ENCODE data around the gene MOSPD2. TPM values are rescaled to one million over a fixed set of nuclear protein-coding genes. Genes with fewer than 3 reads are reported as not detected.

Gene MOSPD2
- total and polyA plus RNA-seq, 2 of the 4 experiments (the other 2 are of a cell fraction) = 14.1 to 22.2 TPM

DNA sequence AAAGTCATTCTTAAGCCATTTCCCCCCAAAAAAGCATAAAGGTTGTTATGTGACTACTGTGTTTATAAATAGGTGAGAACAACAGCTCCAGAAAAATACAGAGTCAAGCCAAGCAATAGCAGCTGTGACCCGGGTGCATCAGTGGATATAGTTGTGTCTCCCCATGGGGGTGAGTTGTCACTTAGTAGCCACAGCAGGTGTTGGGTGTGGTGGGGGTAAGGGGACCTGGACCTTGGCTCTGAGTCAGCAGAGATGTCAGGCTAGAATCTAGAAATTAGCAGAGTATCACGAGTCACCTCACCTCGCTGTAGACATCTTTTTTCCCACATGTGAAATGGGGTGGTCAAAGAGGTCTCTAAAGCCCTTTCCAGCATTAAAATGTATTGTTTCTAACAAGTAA, 42.4 kb downstream of the MOSPD2 start:
- Histone ChIP-seq H3K36me3 (ENCODE audit: control insufficient read depth, insufficient read depth, low read length) (peaks cover 9% of the 10 kb centered on the region), H3K4me3 (ENCODE audit: insufficient read depth, low read depth, low read length) (no peak overlapping the region), H3K79me1 (ENCODE audit: low read depth in 1 of 2, low read length in 2 of 2) (peaks cover 5 to 7% of the 10 kb centered on the region in 2 experiments; a peak in 2 of 4 replicates), H3K23ac (ENCODE audit: low read depth, low read length) (no peak overlapping the region), H3K9me1 (ENCODE audit: insufficient read depth, low read length) (no peaks in the 10 kb centered on the region), H3K4ac (ENCODE audit: low read depth, low read length) (peak overlapping the region; percentile 42), H3K4me2 (ENCODE audit: low read depth, low read length) (peak overlapping the region; percentile 2; the same call in 1 of the 2 replicates), H2BK15ac (ENCODE audit: low read depth, low read length) (peak overlapping the region; percentile 15; the same call in 1 of the 3 replicates), H3K14ac (replicated peaks; ENCODE audit: low read depth, low read length) (no peak overlapping the region), H2BK20ac (ENCODE audit: low read depth, low read length) (peak overlapping the region; percentile 19; the same call in 1 of the 2 replicates), H2AK9ac (replicated peaks; ENCODE audit: low read depth, low read length, poor library complexity) (peak overlapping the region; percentile 4), H4K20me1 (ENCODE audit: insufficient read depth, low read length) (no peaks in the 10 kb centered on the region), H3K9me3 (ENCODE audit: control insufficient read depth, insufficient read depth, low read length) (no peaks in the 10 kb centered on the region), H4K91ac (ENCODE audit: insufficient read depth, low read depth, low read length) (peak overlapping the region; percentile 81), H2AK5ac (ENCODE audit: low read depth, low read length) (peak overlapping the region; percentile 48), H4K5ac (ENCODE audit: low read depth, low read length) (peak overlapping the region; percentile 80; the same call in 1 of the 2 replicates), H2BK5ac (ENCODE audit: low read depth, low read length, poor library complexity, severe bottlenecking) (peak overlapping the region; percentile 64), H4K8ac (ENCODE audit: low read depth in 2 of 2, low read length in 2 of 2) (peak overlapping the region in 1 of 2 experiments; percentile 47; a peak in 3 of 4 replicates), H3K18ac (ENCODE audit: low read depth, low read length) (peak overlapping the region; percentile 80; the same call in 1 of the 2 replicates), H3K27ac (ENCODE audit: insufficient read depth, low read length) (peak overlapping the region; percentile 75), H3K9ac (ENCODE audit: low read depth, low read length) (peak overlapping the region; percentile 11; the same call in 1 of the 2 replicates), H3K4me1 (ENCODE audit: control insufficient read depth, insufficient read depth, low read length) (peaks cover 7% of the 10 kb centered on the region), H3K56ac (ENCODE audit: extremely low read depth, insufficient read depth, low read length) (peak overlapping the region; percentile 39; the same call in 1 of the 2 replicates), H2BK120ac (ENCODE audit: low read depth, low read length) (peak overlapping the region; percentile 41), H2AFZ (replicated peaks; ENCODE audit: low read length, poor library complexity) (no peak overlapping the region), H3K27me3 (ENCODE audit: control insufficient read depth, insufficient read depth, low read length) (no peaks in the 10 kb centered on the region)
- CTCF ChIA-PET = no interaction called here
- dilution Hi-C loops (cut with HindIII; ENCODE audit: low sequenced_read_pairs, unreplicated experiment) = no loop called here
- BruUV-seq (replicated peaks) = no TSS peak
- intact Hi-C loops (cut with micrococcal nuclease) = no loop called here
- in situ Hi-C loops (cut with MboI; ENCODE audit: low sequenced_read_pairs) = no loop called here
- no peak for ATAC-seq (ENCODE audit: low read depth)
- WGBS, 2 experiments (ENCODE audit: extremely low coverage in 2 of 2, insufficient read length in 1 of 2) = 67% methylated on average over 1 of the region's 3 CpGs; no CpG with 5 or more reads in 1 of the 2 experiments
- POLR2A ChIA-PET (ENCODE audit: unreplicated experiment) = no interaction called here
- peak; percentile 13 for DNase-seq
- TF ChIP-seq, protein P1, sequence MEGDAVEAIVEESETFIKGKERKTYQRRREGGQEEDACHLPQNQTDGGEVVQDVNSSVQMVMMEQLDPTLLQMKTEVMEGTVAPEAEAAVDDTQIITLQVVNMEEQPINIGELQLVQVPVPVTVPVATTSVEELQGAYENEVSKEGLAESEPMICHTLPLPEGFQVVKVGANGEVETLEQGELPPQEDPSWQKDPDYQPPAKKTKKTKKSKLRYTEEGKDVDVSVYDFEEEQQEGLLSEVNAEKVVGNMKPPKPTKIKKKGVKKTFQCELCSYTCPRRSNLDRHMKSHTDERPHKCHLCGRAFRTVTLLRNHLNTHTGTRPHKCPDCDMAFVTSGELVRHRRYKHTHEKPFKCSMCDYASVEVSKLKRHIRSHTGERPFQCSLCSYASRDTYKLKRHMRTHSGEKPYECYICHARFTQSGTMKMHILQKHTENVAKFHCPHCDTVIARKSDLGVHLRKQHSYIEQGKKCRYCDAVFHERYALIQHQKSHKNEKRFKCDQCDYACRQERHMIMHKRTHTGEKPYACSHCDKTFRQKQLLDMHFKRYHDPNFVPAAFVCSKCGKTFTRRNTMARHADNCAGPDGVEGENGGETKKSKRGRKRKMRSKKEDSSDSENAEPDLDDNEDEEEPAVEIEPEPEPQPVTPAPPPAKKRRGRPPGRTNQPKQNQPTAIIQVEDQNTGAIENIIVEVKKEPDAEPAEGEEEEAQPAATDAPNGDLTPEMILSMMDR (conservative IDR thresholded peaks at IDR 0.05; ENCODE audit: low read depth, low read length) = no peak
- TF ChIP-seq, protein P2, sequence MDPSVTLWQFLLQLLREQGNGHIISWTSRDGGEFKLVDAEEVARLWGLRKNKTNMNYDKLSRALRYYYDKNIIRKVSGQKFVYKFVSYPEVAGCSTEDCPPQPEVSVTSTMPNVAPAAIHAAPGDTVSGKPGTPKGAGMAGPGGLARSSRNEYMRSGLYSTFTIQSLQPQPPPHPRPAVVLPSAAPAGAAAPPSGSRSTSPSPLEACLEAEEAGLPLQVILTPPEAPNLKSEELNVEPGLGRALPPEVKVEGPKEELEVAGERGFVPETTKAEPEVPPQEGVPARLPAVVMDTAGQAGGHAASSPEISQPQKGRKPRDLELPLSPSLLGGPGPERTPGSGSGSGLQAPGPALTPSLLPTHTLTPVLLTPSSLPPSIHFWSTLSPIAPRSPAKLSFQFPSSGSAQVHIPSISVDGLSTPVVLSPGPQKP (IDR thresholded peaks at IDR 0.05; ENCODE audit: borderline replicate concordance, low read depth, low read length) = no peak
- TF ChIP-seq CHD1 (IDR thresholded peaks at IDR 0.05; ENCODE audit: low read depth, low read length) (no peak), RFX5 (IDR thresholded peaks at IDR 0.05; ENCODE audit: low read depth, low read length) (no peak), MAFK (IDR thresholded peaks at IDR 0.05; ENCODE audit: low read depth, low read length) (no peak), NFE2L2 (IDR thresholded peaks at IDR 0.05; ENCODE audit: low read depth, low read length) (no peak), FOS (IDR thresholded peaks at IDR 0.05; ENCODE audit: low read depth, low read length) (no peak)
